ENCODE data around the gene ELAVL1. TPM values are rescaled to one million over a fixed set of nuclear protein-coding genes. Genes with fewer than 3 reads are reported as not detected.
A peak's percentile ranks its signal among the peaks of the same experiment; 100 is the strongest.

Gene ELAVL1
- total and polyA plus RNA-seq, 2 of the 13 experiments (the other 11 are each of a cell fraction or from before 2014, with no cell fraction given): 27.9 to 38.4 TPM

GRCh38 chr19:7943444-7944176, 61.8 kb downstream of the ELAVL1 start, which contains the start of gene TIMM44 (continued):
- TF ChIP-seq, protein P1, sequence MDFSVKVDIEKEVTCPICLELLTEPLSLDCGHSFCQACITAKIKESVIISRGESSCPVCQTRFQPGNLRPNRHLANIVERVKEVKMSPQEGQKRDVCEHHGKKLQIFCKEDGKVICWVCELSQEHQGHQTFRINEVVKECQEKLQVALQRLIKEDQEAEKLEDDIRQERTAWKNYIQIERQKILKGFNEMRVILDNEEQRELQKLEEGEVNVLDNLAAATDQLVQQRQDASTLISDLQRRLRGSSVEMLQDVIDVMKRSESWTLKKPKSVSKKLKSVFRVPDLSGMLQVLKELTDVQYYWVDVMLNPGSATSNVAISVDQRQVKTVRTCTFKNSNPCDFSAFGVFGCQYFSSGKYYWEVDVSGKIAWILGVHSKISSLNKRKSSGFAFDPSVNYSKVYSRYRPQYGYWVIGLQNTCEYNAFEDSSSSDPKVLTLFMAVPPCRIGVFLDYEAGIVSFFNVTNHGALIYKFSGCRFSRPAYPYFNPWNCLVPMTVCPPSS (IDR thresholded peaks at IDR 0.05): no peak
- TF ChIP-seq ZBTB42 (CRISPR knock-in tag; IDR thresholded peaks at IDR 0.05) (0 out of 2 replicates have a peak, but pooled peaks have one; percentile 56), ZNF326 (CRISPR knock-in tag; IDR thresholded peaks at IDR 0.05; ENCODE audit: borderline replicate concordance) (no peak), CEBPB (IDR thresholded peaks at IDR 0.05; ENCODE audit: borderline replicate concordance, low read depth, low read length) (peak; percentile 99), ARID4A (CRISPR knock-in tag; IDR thresholded peaks at IDR 0.05; ENCODE audit: borderline replicate concordance) (peak; percentile 92), ZNF800 (CRISPR knock-in tag; IDR thresholded peaks at IDR 0.05) (no peak), SYNCRIP (IDR thresholded peaks at IDR 0.05; ENCODE audit: insufficient read depth, low read depth, low read length) (no peak), ZNF773 (CRISPR knock-in tag; IDR thresholded peaks at IDR 0.05; ENCODE audit: borderline replicate concordance) (0 out of 2 replicates have a peak, but pooled peaks have one; percentile 46), SNAPC4 (CRISPR knock-in tag; IDR thresholded peaks at IDR 0.05) (peak; percentile 89), ZSCAN22 (CRISPR knock-in tag; IDR thresholded peaks at IDR 0.05) (no peak), NKX3-1 (CRISPR knock-in tag; IDR thresholded peaks at IDR 0.05) (no peak), ZNF782 (CRISPR knock-in tag; IDR thresholded peaks at IDR 0.05; ENCODE audit: borderline replicate concordance) (no peak), SIN3B (IDR thresholded peaks at IDR 0.05; ENCODE audit: low read length) (peak; percentile 45; the same call in 1 of the 2 replicates), ZNF691 (CRISPR knock-in tag; IDR thresholded peaks at IDR 0.05; ENCODE audit: borderline replicate concordance, low read depth) (0 out of 2 replicates have a peak, but pooled peaks have one; percentile 37), ZSCAN9 (CRISPR knock-in tag; IDR thresholded peaks at IDR 0.05; ENCODE audit: borderline replicate concordance) (peak; percentile 76; the same call in 1 of the 2 replicates)
